HCT116 (cell line): ENCODE data around the gene LDB2. TPM values are rescaled to one million over a fixed set of nuclear protein-coding genes. Genes with fewer than 3 reads are reported as not detected.

Experiments
- ATAC-seq: fragments of 200-7000 bp; cut with Tn5 transposase; 2 replicates; pipeline ENCODE4 v1.9.1; 2020; ENCODE audit warnings: mild to moderate bottlenecking, moderate library complexity
- BruUV-seq: library from RNA; stranded (reverse); fragments of 400-500 nt; replicated peaks from 2 replicates; lab custom pipeline; 2021; lab: Mats Ljungman, UMichigan
- CTCF ChIA-PET: fragments of 300-600 bp; sonication (Branson Sonifier 250); formaldehyde crosslinking; loops from one replicate; lab custom pipeline; 2021; ENCODE audit warnings: antibody characterized with exemption; lab: Charles Lee
- POLR2A ChIA-PET: fragments of 300-600, 350-600 bp; sonication (Branson Sonifier 250); formaldehyde crosslinking; loops from one replicate; lab custom pipeline; 2021; ENCODE audit warnings: antibody characterized with exemption; lab: Charles Lee
- RAD21 ChIA-PET, 2 experiments: fragments of 300-600 bp; sonication (Branson Sonifier 250); formaldehyde crosslinking; loops; one replicate each; lab custom pipeline; 2023; ENCODE audit warnings: low total read pairs in 2 of 2; ENCODE audit not compliant: uncharacterized antibody in 2 of 2, unreplicated experiment in 2 of 2, low non-redundant PET in 1 of 2; lab: Charles Lee
- DNase-seq: peaks from one replicate; pipeline ENCODE4 v3.0.0-alpha.2; 2010; ENCODE audit warnings: low read depth, low spot score
- H2AFZ ChIP-seq: fragments of 200-600 bp; shearing (Covaris generic), sonication (generic); 2 replicates; pipeline ENCODE4 v1.6.1; 2017; ENCODE audit warnings: low read depth, mixed run types, mixed read lengths, antibody characterized with exemption, low read length; ENCODE audit not compliant: poor library complexity, severe bottlenecking
- H3K27ac ChIP-seq: 2 replicates; pipeline ENCODE4 v1.5.1; 2012; ENCODE audit warnings: low read depth, low read length
- H3K27me3 ChIP-seq: fragments of 200-600 bp; sonication (generic); 2 replicates; pipeline ENCODE4 v1.6.1; 2016; ENCODE audit warnings: mixed run types, low read length, mixed read lengths; ENCODE audit not compliant: insufficient read depth
- H3K36me3 ChIP-seq, 2 experiments: fragments of 200-500 bp in 1 of 2; fragments of 200-600 bp in 1 of 2; sonication (Bioruptor generic) in 1 of 2; sonication (generic) in 1 of 2; 2 replicates each; pipeline versions ENCODE4 v1.5.1 to v1.6.1; 2014 to 2016; ENCODE audit warnings: low read length in 2 of 2, inconsistent platforms in 1 of 2, mixed read lengths in 1 of 2, mixed run types in 1 of 2; ENCODE audit not compliant: insufficient read depth in 2 of 2, control insufficient read depth in 1 of 2
- H3K4me1 ChIP-seq, 2 experiments: fragments of 200-600 bp in 1 of 2; sonication (generic) in 1 of 2; 2 replicates each; pipeline versions ENCODE4 v1.5.1 to v1.6.1; 2012 to 2017; ENCODE audit warnings: low read length in 2 of 2, inconsistent platforms in 1 of 2, mild to moderate bottlenecking in 1 of 2, mixed read lengths in 1 of 2, mixed run types in 1 of 2, moderate library complexity in 1 of 2; ENCODE audit not compliant: insufficient read depth in 2 of 2, control insufficient read depth in 1 of 2
- H3K4me2 ChIP-seq: fragments of 200-600 bp; sonication (generic); 2 replicates; pipeline ENCODE4 v1.6.1; 2017; ENCODE audit warnings: mixed run types, low read length, mixed read lengths
- H3K4me3 ChIP-seq, 2 experiments: fragments of 200-600 bp in 1 of 2; sonication (generic) in 1 of 2; replicated peaks in 1 of 2; 2 replicates each; pipeline ENCODE4 v1.5.1; 2011 to 2016; ENCODE audit warnings: low read length in 2 of 2, control low read depth in 1 of 2, low read depth in 1 of 2, mild to moderate bottlenecking in 1 of 2, mixed read lengths in 1 of 2, mixed run types in 1 of 2
- H3K79me2 ChIP-seq: fragments of 200-600 bp; sonication (generic); 2 replicates; pipeline ENCODE4 v1.6.1; 2017; ENCODE audit warnings: mild to moderate bottlenecking, mixed run types, low read length, moderate library complexity, mixed read lengths; ENCODE audit not compliant: insufficient read depth
- H3K9ac ChIP-seq: fragments of 200-600 bp; sonication (generic); 2 replicates; pipeline ENCODE4 v1.6.1; 2016; ENCODE audit warnings: low read length, mixed read lengths
- H3K9me2 ChIP-seq: fragments of 200-600 bp; sonication (generic), shearing (Covaris generic); 2 replicates; pipeline ENCODE4 v1.6.1; 2017; ENCODE audit warnings: mixed run types, mild to moderate bottlenecking, moderate library complexity; ENCODE audit not compliant: insufficient read depth
- H3K9me3 ChIP-seq, 2 experiments: fragments of 200-500 bp in 1 of 2; fragments of 200-600 bp in 1 of 2; sonication (Bioruptor generic) in 1 of 2; sonication (generic) in 1 of 2; 2 replicates each; pipeline ENCODE4 v1.6.1; 2014 to 2017; ENCODE audit warnings: low read length in 2 of 2, mixed read lengths in 2 of 2, inconsistent platforms in 1 of 2, low read depth in 1 of 2, mild to moderate bottlenecking in 1 of 2, mixed run types in 1 of 2, moderate library complexity in 1 of 2; ENCODE audit not compliant: control insufficient read depth in 1 of 2, insufficient read depth in 1 of 2
- H4K20me1 ChIP-seq: fragments of 200-600 bp; sonication (generic), shearing (Covaris generic); 2 replicates; pipeline ENCODE4 v1.6.1; 2017; ENCODE audit warnings: mixed run types, mild to moderate bottlenecking, moderate library complexity; ENCODE audit not compliant: insufficient read depth
- ATF3 ChIP-seq: IDR thresholded peaks from 2 replicates; pipeline ENCODE4 v1.6.1; 2012
- EGR1 ChIP-seq: IDR thresholded peaks from 2 replicates; pipeline ENCODE4 v1.6.1; 2012; ENCODE audit warnings: low read depth
- ELF1 ChIP-seq: IDR thresholded peaks from 2 replicates; pipeline ENCODE4 v1.6.1; 2012; ENCODE audit warnings: low read depth, borderline replicate concordance
- EZH2 ChIP-seq: fragments of 200-600 bp; sonication (generic); IDR thresholded peaks from 2 replicates; pipeline ENCODE4 v1.6.1; 2017; ENCODE audit warnings: antibody characterized with exemption, mixed run types
- EZH2phosphoT487 ChIP-seq: fragments of 200-600 bp; IDR thresholded peaks from 2 replicates; pipeline ENCODE4 v1.6.1; 2018; ENCODE audit warnings: antibody characterized with exemption, borderline replicate concordance
- FOSL1 ChIP-seq: IDR thresholded peaks from 2 replicates; pipeline ENCODE4 v1.6.1; 2012; ENCODE audit warnings: low read depth
- MAX ChIP-seq: IDR thresholded peaks from 2 replicates; pipeline ENCODE4 v1.6.1; 2012
- POLR2A ChIP-seq: IDR thresholded peaks from 2 replicates; pipeline ENCODE4 v1.7.0; 2011; ENCODE audit warnings: borderline replicate concordance; ENCODE audit not compliant: insufficient read depth, insufficient read length; ENCODE audit errors: extremely low read depth
- POLR2AphosphoS5 ChIP-seq: IDR thresholded peaks from 2 replicates; pipeline ENCODE4 v1.6.1; 2011; ENCODE audit warnings: mild to moderate bottlenecking, low read depth, low read length, moderate library complexity
- RAD21 ChIP-seq: IDR thresholded peaks from 2 replicates; pipeline ENCODE4 v1.6.1; 2012; ENCODE audit warnings: low read depth, mild to moderate bottlenecking
- SIN3A ChIP-seq: IDR thresholded peaks from 2 replicates; pipeline ENCODE4 v1.6.1; 2012; ENCODE audit warnings: low read depth
- YY1 ChIP-seq: IDR thresholded peaks from 2 replicates; pipeline ENCODE4 v1.6.1; 2011; ENCODE audit warnings: low read length, low read depth, moderate library complexity, mild to moderate bottlenecking; ENCODE audit not compliant: insufficient replicate concordance; ENCODE audit errors: extremely low read depth
- ZNF274 ChIP-seq: fragments of 200-500 bp; sonication (Bioruptor generic); IDR thresholded peaks from 2 replicates; pipeline ENCODE4 v1.6.1; 2014; ENCODE audit warnings: mild to moderate bottlenecking, low read depth, low read length, inconsistent platforms
- intact Hi-C: fragments of 100-400 bp; cut with micrococcal nuclease; formaldehyde crosslinking; loops from 2 replicates; pipeline ENCODE4 v1.10.0; 2022
- total RNA-seq: library from RNA; stranded (reverse); gene quantifications from one replicate; pipeline ENCODE4 v1.2.1, GENCODE V29; 2021; ENCODE audit not compliant: unreplicated experiment

Gene LDB2
- total RNA-seq, 1 experiment from 2014 or later: 0.12 TPM

- Histone ChIP-seq H3K27me3 (peaks cover 11% of the 10 kb centered on the region), H3K4me2 (no peak overlapping the region), H3K9me3 (no peaks in the 10 kb centered on the region; a peak in 1 of 4 replicates), H3K4me1 (no peaks in the 10 kb centered on the region), H2AFZ (no peak overlapping the region), H4K20me1 (no peaks in the 10 kb centered on the region), H3K79me2 (no peaks in the 10 kb centered on the region), H3K9me2 (no peaks in the 10 kb centered on the region), H3K9ac (no peak overlapping the region), H3K4me3 (no peak overlapping the region), H3K36me3 (no peaks in the 10 kb centered on the region), H3K27ac (no peak overlapping the region)
- no TSS peak for BruUV-seq
- TF ChIP-seq MAX: no peak
- TF ChIP-seq ZNF274: no peak
- TF ChIP-seq EZH2: no peak
- TF ChIP-seq EZH2phosphoT487: no peak
- no peak for TF ChIP-seq RAD21
- TF ChIP-seq ATF3: no peak
- no peak for TF ChIP-seq ELF1
- TF ChIP-seq POLR2AphosphoS5: no peak
- no peak for TF ChIP-seq POLR2A
- TF ChIP-seq EGR1: no peak
- no peak for TF ChIP-seq SIN3A
- no peak for TF ChIP-seq YY1
- TF ChIP-seq FOSL1: no peak
- CTCF ChIA-PET: no interaction called here
- DNase-seq: no peak
- intact Hi-C loops: no loop called here
- POLR2A ChIA-PET: no interaction called here
- RAD21 ChIA-PET: no interaction called here
- ATAC-seq: no peak
Measured at GRCh38 chr4:16722416-16722815, 176.0 kb downstream of the LDB2 start.
